Activated CD8-positive, alpha-beta T cell treated with anti-CD3 and anti-CD28 coated beads, Interleukin-2, amount 10 ng/mL, durations not matched to agents 7 days and 5 days (primary cell): ENCODE results near the gene JSRP1. TPM values are rescaled to one million over a fixed set of nuclear protein-coding genes. Genes with fewer than 3 reads are reported as not detected.

ENCODE experiments used
- ATAC-seq: fragments of 150-1000 bp; cut with Tn5 transposase; one replicate; pipeline ENCODE4 v1.10.0; 2021; ENCODE audit warnings: moderate library complexity
- CTCF ChIA-PET: fragments of 350-600 bp; sonication (Branson Sonifier 250); formaldehyde crosslinking; loops from one replicate; lab custom pipeline; 2021; ENCODE audit warnings: antibody characterized with exemption; lab: Charles Lee
- POLR2A ChIA-PET: fragments of 350-600 bp; sonication (Branson Sonifier 250); formaldehyde crosslinking; loops from one replicate; lab custom pipeline; 2021; ENCODE audit warnings: antibody characterized with exemption; lab: Charles Lee
- DNase-seq: peaks from one replicate; pipeline ENCODE4 v3.0.0-alpha.2; 2020
- H3K27ac Mint-ChIP-seq: one replicate; pipeline ENCODE4 v1.8.0; 2021; ENCODE audit warnings: mild to moderate bottlenecking, mixed read lengths
- H3K27me3 Mint-ChIP-seq: one replicate; pipeline ENCODE4 v1.8.0; 2021; ENCODE audit warnings: low read depth, mixed read lengths
- H3K36me3 Mint-ChIP-seq: one replicate; pipeline ENCODE4 v1.8.0; 2021; ENCODE audit warnings: low read depth, mixed read lengths
- H3K4me1 Mint-ChIP-seq: one replicate; pipeline ENCODE4 v1.8.0; 2021; ENCODE audit warnings: low read depth, mixed read lengths
- H3K4me3 Mint-ChIP-seq: one replicate; pipeline ENCODE4 v1.8.0; 2021; ENCODE audit warnings: mild to moderate bottlenecking, mixed read lengths
- H3K9me3 Mint-ChIP-seq: one replicate; pipeline ENCODE4 v1.8.0; 2022; ENCODE audit warnings: mixed read lengths; ENCODE audit not compliant: insufficient read depth
- total RNA-seq, 2 experiments: library from RNA; stranded (reverse); gene quantifications; one replicate each; pipeline ENCODE4 v1.2.3, GENCODE V29; 2021

The JSRP1 gene
- total RNA-seq, 2 experiments from 2014 or later, result not detected

DNA sequence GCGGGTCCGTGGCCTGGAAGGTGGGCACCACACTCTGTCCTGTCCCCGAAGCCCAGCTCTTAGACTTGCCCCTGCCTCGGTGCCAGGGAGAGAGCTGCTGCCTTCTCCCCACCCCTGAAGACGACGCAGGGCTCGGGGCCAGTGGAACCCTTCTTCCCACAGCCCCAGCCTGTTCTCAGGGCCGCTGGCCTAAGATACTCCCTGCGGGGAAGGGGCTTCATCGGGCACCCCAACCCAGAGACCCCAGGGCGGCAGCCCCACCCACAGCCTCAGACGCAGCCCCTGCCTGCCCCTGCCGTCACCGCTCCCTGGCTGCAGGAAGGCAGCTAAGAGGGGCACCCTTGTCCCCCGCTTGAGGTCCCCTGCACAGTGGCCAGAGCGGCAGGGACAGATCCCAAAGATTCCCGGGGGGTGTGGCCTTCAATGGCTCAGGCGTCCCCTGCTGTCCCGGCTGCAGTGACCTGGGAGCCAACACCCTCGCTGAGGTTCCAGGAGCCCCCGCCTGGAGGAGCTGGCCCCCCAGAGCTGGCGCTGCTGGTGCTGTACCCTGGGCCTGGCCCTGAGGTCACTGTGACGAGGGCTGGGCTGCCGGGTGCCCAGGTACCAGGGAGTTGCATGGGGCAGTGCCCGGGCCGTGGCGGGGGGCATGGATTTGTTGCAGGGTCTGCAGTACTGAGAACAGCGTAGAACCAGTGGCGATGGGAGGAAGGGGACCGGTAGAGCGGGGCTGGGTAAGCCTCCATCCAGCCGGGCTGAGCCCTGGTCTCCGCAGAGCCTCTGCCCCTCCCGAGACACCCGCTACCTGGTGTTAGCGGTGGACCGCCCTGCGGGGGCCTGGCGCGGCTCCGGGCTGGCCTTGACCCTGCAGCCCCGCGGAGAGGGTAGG, 6.1 kb downstream of the JSRP1 start:
- ChIA-PET POLR2A (interaction anchor here (1.4 to 3.9 kb wide), 2 partner anchors 10 to 11 kb away, joined by 10 to 19 read pairs; no protein-coding TSS in a partner anchor), CTCF (interaction anchor here (1.0 kb wide), 1 partner anchor 12 kb away, joined by 3 read pairs; no protein-coding TSS in a partner anchor)
- H3K27ac Mint-ChIP-seq, result no peak overlapping the region
- DNase-seq (no peak), ATAC-seq (no peak)
- no peak overlapping the region for H3K4me3 Mint-ChIP-seq
- H3K36me3 Mint-ChIP-seq, result peaks cover 20% of the 10 kb centered on the region
- H3K9me3 Mint-ChIP-seq, result no peaks in the 10 kb centered on the region
- H3K4me1 Mint-ChIP-seq, result peaks cover 12% of the 10 kb centered on the region
- H3K27me3 Mint-ChIP-seq, result peaks cover 13% of the 10 kb centered on the region

- POLR2A ChIA-PET, result interaction anchor here (0.5 to 1.4 kb wide), 3 partner anchors 9 to 1448 kb away, joined by 3 to 10 read pairs (median 3); no protein-coding TSS in a partner anchor
- Mint-ChIP-seq H3K4me1 (peaks cover 12% of the 10 kb centered on the region), H3K27ac (no peak within 1 kb of the TSS), H3K36me3 (peaks cover 26% of the 10 kb centered on the region), H3K9me3 (no peaks in the 10 kb centered on the region), H3K27me3 (peaks cover 13% of the 10 kb centered on the region), H3K4me3 (no peak within 1 kb of the TSS)
- CTCF ChIA-PET, result interaction anchor here (1.0 kb wide), 1 partner anchor 13 kb away, joined by 3 read pairs; no protein-coding TSS in a partner anchor
- DNase-seq (no peak), ATAC-seq (no peak)
Measured at GRCh38 chr19:2249010-2249866, 7.0 kb downstream of the JSRP1 start, which contains the start of gene AMH. TSS of gene AMH (plus strand) at chr19:2249323. CDS start at chr19:2249333, 10 bp downstream.

- Mint-ChIP-seq H3K36me3 (peaks cover 29% of the 10 kb centered on the region), H3K4me1 (peaks cover 8% of the 10 kb centered on the region), H3K9me3 (no peaks in the 10 kb centered on the region), H3K27ac (no peak overlapping the region), H3K4me3 (no peak overlapping the region), H3K27me3 (peaks cover 9% of the 10 kb centered on the region)
- DNase-seq (no peak), ATAC-seq (no peak)
- POLR2A ChIA-PET, result interaction anchor here (0.7 to 0.9 kb wide), 2 partner anchors 11 to 22 kb away, joined by 3 read pairs; no protein-coding TSS in a partner anchor
- CTCF ChIA-PET, result no interaction called here
Measured at GRCh38 chr19:2248136-2249009, 7.8 kb downstream of the JSRP1 start.

DNA sequence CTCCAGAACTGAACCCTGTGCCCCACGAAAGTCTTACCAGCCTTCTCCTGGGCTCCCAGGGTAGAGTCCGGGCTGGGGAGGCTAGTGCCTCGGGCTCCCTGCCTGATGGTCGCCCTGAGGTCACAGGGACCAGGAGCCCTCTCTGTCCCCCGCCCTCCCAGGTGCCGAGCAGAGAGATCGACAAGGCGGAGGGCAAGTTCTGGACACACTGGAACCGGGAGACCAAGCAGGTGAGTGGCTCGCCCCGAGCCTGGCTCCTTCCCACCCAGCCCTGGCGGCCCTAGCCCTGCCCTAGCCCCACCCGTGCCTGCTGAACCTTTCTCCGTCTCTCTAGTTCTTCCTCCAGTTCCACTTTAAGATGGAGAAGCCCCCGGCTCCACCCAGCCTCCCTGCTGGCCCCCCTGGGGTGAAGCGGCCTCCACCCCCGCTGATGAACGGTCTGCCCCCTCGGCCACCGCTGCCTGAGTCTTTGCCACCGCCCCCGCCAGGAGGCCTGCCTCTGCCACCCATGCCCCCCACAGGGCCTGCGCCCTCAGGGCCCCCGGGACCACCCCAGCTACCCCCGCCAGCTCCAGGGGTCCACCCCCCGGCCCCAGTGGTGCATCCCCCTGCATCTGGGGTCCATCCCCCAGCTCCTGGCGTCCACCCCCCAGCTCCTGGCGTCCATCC, 8.7 kb downstream of the JSRP1 start:
- no peak overlapping the region for H3K27ac Mint-ChIP-seq
- H3K27me3 Mint-ChIP-seq, result peaks cover 6% of the 10 kb centered on the region
- H3K36me3 Mint-ChIP-seq, result peaks cover 33% of the 10 kb centered on the region
- ATAC-seq, result no peak
- ChIA-PET POLR2A (interaction anchor here (0.5 to 0.7 kb wide), 2 partner anchors 10 to 36 kb away, joined by 3 read pairs; no protein-coding TSS in a partner anchor), CTCF (no interaction called here)
- peaks cover 9% of the 10 kb centered on the region for H3K4me1 Mint-ChIP-seq
- no peak overlapping the region for H3K4me3 Mint-ChIP-seq
- no peak for DNase-seq
- H3K9me3 Mint-ChIP-seq, result no peaks in the 10 kb centered on the region

GRCh38 chr19:2246801-2247361, 9.3 kb downstream of the JSRP1 start:
- POLR2A ChIA-PET, result interaction anchor here (1.5 kb wide), 1 partner anchor 24 kb away, joined by 5 read pairs; no protein-coding TSS in a partner anchor
- peaks cover 15% of the 10 kb centered on the region for H3K4me1 Mint-ChIP-seq
- DNase-seq (no peak), ATAC-seq (no peak)
- CTCF ChIA-PET, result no interaction called here
- peaks cover 38% of the 10 kb centered on the region for H3K36me3 Mint-ChIP-seq
- H3K4me3 Mint-ChIP-seq, result no peak overlapping the region
- H3K9me3 Mint-ChIP-seq, result no peaks in the 10 kb centered on the region
- H3K27me3 Mint-ChIP-seq, result peaks cover 4% of the 10 kb centered on the region
- H3K27ac Mint-ChIP-seq, result no peak overlapping the region

DNA sequence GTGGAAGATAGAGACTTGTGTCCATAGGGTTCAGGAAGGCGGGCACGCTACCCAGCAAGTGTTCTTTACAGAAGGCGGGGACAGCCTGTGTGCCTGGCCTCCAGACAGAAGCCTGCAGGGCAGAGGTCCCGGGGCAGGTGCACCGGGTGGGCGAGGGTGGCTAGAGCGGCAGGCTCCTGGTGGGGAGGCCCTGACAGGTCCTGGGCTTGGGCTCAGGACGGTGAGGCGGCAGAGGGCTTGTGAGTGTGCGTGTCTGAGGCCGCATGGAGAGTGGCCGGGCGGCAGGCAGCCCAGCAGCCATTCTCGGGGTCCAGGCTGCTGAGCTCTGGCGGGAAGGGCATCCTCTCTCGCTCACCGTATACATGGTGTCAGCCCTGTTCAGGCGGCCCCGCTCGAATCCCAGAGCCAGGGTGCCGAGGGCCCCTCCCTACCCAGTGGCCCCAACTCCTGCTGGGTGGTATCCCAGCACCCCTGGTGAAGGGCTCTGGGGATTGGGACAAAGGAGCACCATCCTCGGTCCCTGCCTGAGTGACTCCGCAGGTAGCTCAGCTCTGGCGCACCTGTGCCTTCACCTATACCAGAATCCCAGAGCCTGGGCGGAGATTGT, 10.1 kb downstream of the JSRP1 start:
- H3K4me1 Mint-ChIP-seq, result peaks cover 19% of the 10 kb centered on the region
- H3K9me3 Mint-ChIP-seq, result no peaks in the 10 kb centered on the region
- ChIA-PET POLR2A (interaction anchor here (1.5 kb wide), 1 partner anchor 25 kb away, joined by 5 read pairs; no protein-coding TSS in a partner anchor), CTCF (no interaction called here)
- H3K36me3 Mint-ChIP-seq, result peaks cover 44% of the 10 kb centered on the region
- no peaks in the 10 kb centered on the region for H3K27me3 Mint-ChIP-seq
- H3K4me3 Mint-ChIP-seq, result no peak overlapping the region
- no peak for DNase-seq
- H3K27ac Mint-ChIP-seq, result no peak overlapping the region
- ATAC-seq, result no peak

- Mint-ChIP-seq H3K27me3 (no peaks in the 10 kb centered on the region), H3K9me3 (no peaks in the 10 kb centered on the region), H3K36me3 (peaks cover 52% of the 10 kb centered on the region), H3K4me1 (peaks cover 27% of the 10 kb centered on the region), H3K4me3 (no peak overlapping the region), H3K27ac (no peak overlapping the region)
- ChIA-PET CTCF (no interaction called here), POLR2A (interaction anchor here (1.1 to 1.5 kb wide), 2 partner anchors 13 to 25 kb away, joined by 4 to 5 read pairs; no protein-coding TSS in a partner anchor)
- ATAC-seq, result no peak
- DNase-seq, result no peak
Measured at GRCh38 chr19:2245273-2245672, 10.9 kb downstream of the JSRP1 start.

DNA sequence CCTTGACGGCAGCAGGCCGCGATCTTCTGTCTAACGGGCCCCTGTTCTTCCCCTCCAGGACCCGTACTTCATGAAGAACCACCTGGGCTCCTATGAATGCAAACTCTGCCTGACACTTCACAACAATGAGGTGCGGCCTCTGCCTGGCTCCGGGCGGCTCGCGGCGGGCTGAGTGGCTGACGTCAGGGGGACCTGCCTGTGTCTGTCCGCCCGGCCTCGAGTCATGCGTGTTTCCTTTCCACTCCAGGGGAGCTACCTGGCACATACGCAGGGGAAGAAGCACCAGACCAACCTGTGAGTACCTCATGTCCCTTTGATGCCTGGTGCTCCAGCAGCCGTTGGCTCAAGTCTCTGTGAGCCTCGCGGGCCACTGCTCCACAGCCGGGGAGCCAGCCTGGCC, 11.7 kb downstream of the JSRP1 start:
- no peaks in the 10 kb centered on the region for H3K27me3 Mint-ChIP-seq
- no peak overlapping the region for H3K27ac Mint-ChIP-seq
- CTCF ChIA-PET, result no interaction called here
- DNase-seq, result no peak
- no peaks in the 10 kb centered on the region for H3K9me3 Mint-ChIP-seq
- ATAC-seq, result no peak
- POLR2A ChIA-PET, result interaction anchor here (1.1 kb wide), 1 partner anchor 14 kb away, joined by 4 read pairs; no protein-coding TSS in a partner anchor
- no peak overlapping the region for H3K4me3 Mint-ChIP-seq
- H3K36me3 Mint-ChIP-seq, result peaks cover 58% of the 10 kb centered on the region
- peaks cover 32% of the 10 kb centered on the region for H3K4me1 Mint-ChIP-seq

DNA sequence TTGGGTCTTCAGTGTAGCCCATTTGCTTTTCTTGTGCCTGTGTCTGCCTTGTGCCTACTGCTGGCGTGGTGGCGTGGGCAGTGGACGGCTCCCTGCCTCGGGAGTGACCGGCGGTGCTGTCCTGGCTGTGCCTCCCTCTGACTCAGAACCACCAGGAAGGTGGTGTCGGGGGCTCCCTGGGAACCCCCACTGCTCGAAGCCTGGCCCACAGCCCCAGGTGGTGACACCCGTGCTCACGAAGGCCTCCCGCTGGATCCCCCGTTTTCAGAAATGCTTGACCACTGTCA, 12.1 kb downstream of the JSRP1 start:
- H3K4me1 Mint-ChIP-seq, result peaks cover 36% of the 10 kb centered on the region
- DNase-seq (no peak), ATAC-seq (no peak)
- H3K36me3 Mint-ChIP-seq, result peaks cover 61% of the 10 kb centered on the region
- no peak overlapping the region for H3K27ac Mint-ChIP-seq
- H3K4me3 Mint-ChIP-seq, result no peak overlapping the region
- no peaks in the 10 kb centered on the region for H3K27me3 Mint-ChIP-seq
- CTCF ChIA-PET, result no interaction called here
- H3K9me3 Mint-ChIP-seq, result no peaks in the 10 kb centered on the region
- POLR2A ChIA-PET, result no interaction called here
